A549 (cell line): ENCODE data around the gene DHRS3. TPM values are rescaled to one million over a fixed set of nuclear protein-coding genes. Genes with fewer than 3 reads are reported as not detected.

Experiments
- ATAC-seq, 2 experiments: fragments of 200-7000 bp in 1 of 2; fragments of >200 bp in 1 of 2; cut with Nextera tagmentation in 1 of 2; cut with Tn5 transposase in 1 of 2; 3 replicates each; pipeline versions ENCODE4 v1.8.0 to v1.9.1; 2018 to 2020; ENCODE audit warnings: mild to moderate bottlenecking in 1 of 2, moderate library complexity in 1 of 2
- CTCF ChIA-PET: fragments of 300-600 bp; sonication (Branson Sonifier 250); formaldehyde crosslinking; extraction: SDS; loops from one replicate; lab custom pipeline; 2021; ENCODE audit warnings: antibody characterized with exemption, inconsistent platforms; lab: Yijun Ruan, JAX
- POLR2A ChIA-PET: fragments of 350-600 bp; formaldehyde crosslinking; extraction: SDS; loops from one replicate; lab custom pipeline; 2021; ENCODE audit warnings: antibody characterized with exemption, inconsistent platforms; lab: Yijun Ruan, JAX
- DNase-seq, 2 experiments: peaks; one replicate each; pipeline versions ENCODE4 v3.0.0 to v3.0.0-alpha.2; 2011 to 2016; ENCODE audit warnings: low read depth in 1 of 2, low spot score in 1 of 2
- FAIRE-seq: peaks from 2 replicates; lab custom pipeline; 2011; peaks lifted over from hg19 to GRCh38; lab: Jason Lieb, UNC
- H3K27ac ChIP-seq, 2 experiments: fragments of >200 bp; sonication (Bioruptor Twin); formaldehyde crosslinking; 3 replicates each; pipeline ENCODE4 v1.5.1; 2016 to 2017
- H3K4me1 ChIP-seq: fragments of >200 bp; sonication (Bioruptor Twin); formaldehyde crosslinking; 3 replicates; pipeline ENCODE4 v1.6.1; 2016
- H3K4me2 ChIP-seq: fragments of >200 bp; sonication (Bioruptor Twin); formaldehyde crosslinking; 3 replicates; pipeline ENCODE4 v1.6.1; 2016
- H3K4me3 ChIP-seq: fragments of >200 bp; sonication (Bioruptor Twin); formaldehyde crosslinking; 3 replicates; pipeline ENCODE4 v1.5.1; 2016
- H3K9me3 ChIP-seq: fragments of >200 bp; sonication (Bioruptor Twin); formaldehyde crosslinking; 3 replicates; pipeline ENCODE4 v1.6.1; 2016
- CBX2 ChIP-seq: fragments of 200-600 bp; sonication (generic); IDR thresholded peaks from 2 replicates; pipeline ENCODE4 v1.6.1; 2016; ENCODE audit warnings: low read depth, mild to moderate bottlenecking, borderline replicate concordance
- CEBPB ChIP-seq, 2 experiments: fragments of >200 bp in 1 of 2; sonication (Bioruptor Twin) in 1 of 2; formaldehyde crosslinking in 1 of 2; IDR thresholded peaks; 2 replicates each; pipeline ENCODE4 v1.6.1; 2012 to 2016
- CHD4 ChIP-seq: fragments of 200-600 bp; sonication (generic); IDR thresholded peaks from 2 replicates; pipeline ENCODE4 v1.6.1; 2016; ENCODE audit warnings: antibody characterized with exemption, mild to moderate bottlenecking, borderline replicate concordance
- E2F6 ChIP-seq: IDR thresholded peaks from 2 replicates; pipeline ENCODE4 v1.6.1; 2012; ENCODE audit warnings: low read depth, borderline replicate concordance
- EHF ChIP-seq: fragments of 250-450 bp; sonication (Bioruptor Pico); IDR thresholded peaks from 2 replicates; pipeline ENCODE4 v1.5.0; 2020; ENCODE audit warnings: mild to moderate bottlenecking
- EHMT2 ChIP-seq: fragments of 200-600 bp; sonication (generic); IDR thresholded peaks from 2 replicates; pipeline ENCODE4 v1.6.1; 2016; ENCODE audit warnings: antibody characterized with exemption, low read depth, mild to moderate bottlenecking, moderate library complexity
- EP300 ChIP-seq, 2 experiments: fragments of >200 bp; sonication (Bioruptor Twin); formaldehyde crosslinking; IDR thresholded peaks; 2 replicates in 1 of 2; 3 replicates in 1 of 2; pipeline ENCODE4 v1.6.1; 2016 to 2017
- FOSL2 ChIP-seq, 2 experiments: fragments of 450-650 bp in 1 of 2; fragments of >200 bp in 1 of 2; sonication (Bioruptor Twin) in 1 of 2; formaldehyde crosslinking; IDR thresholded peaks; 2 replicates each; pipeline versions ENCODE4 v1.5.0 to v1.6.1; 2016 to 2020; ENCODE audit warnings: mild to moderate bottlenecking in 1 of 2, moderate library complexity in 1 of 2
- GATA3 ChIP-seq: IDR thresholded peaks from 2 replicates; pipeline ENCODE4 v1.6.1; 2012; ENCODE audit warnings: borderline replicate concordance
- HDAC2 ChIP-seq: fragments of 200-600 bp; sonication (generic); IDR thresholded peaks from 2 replicates; pipeline ENCODE4 v1.6.1; 2016
- HEYL ChIP-seq: fragments of 250-450 bp; sonication (Bioruptor Pico); IDR thresholded peaks from 2 replicates; pipeline ENCODE4 v1.8.0; 2021; ENCODE audit warnings: mild to moderate bottlenecking, moderate library complexity
- HMGXB4 ChIP-seq: fragments of 250-450 bp; sonication (Bioruptor Pico); IDR thresholded peaks from 2 replicates; pipeline ENCODE4 v1.5.0; 2021; ENCODE audit warnings: mild to moderate bottlenecking, moderate library complexity, borderline replicate concordance
- JUN ChIP-seq, 2 experiments: fragments of >200 bp; sonication (Bioruptor Twin); formaldehyde crosslinking; IDR thresholded peaks; 2 replicates in 1 of 2; 3 replicates in 1 of 2; pipeline ENCODE4 v1.6.1; 2016 to 2017
- MAFK ChIP-seq: fragments of 450-650 bp; IDR thresholded peaks from 2 replicates; pipeline ENCODE4 v1.6.1; 2014; ENCODE audit not compliant: partially characterized antibody
- MAX ChIP-seq: IDR thresholded peaks from 2 replicates; pipeline ENCODE4 v1.6.1; 2012
- NPAS2 ChIP-seq: fragments of 250-450 bp; sonication (Bioruptor Pico); IDR thresholded peaks from 2 replicates; pipeline ENCODE4 v1.8.0; 2022; ENCODE audit warnings: mild to moderate bottlenecking, moderate library complexity, borderline replicate concordance
- RNF2 ChIP-seq: fragments of 200-600 bp; sonication (generic); IDR thresholded peaks from 2 replicates; pipeline ENCODE4 v1.6.1; 2016; ENCODE audit warnings: low read depth, mild to moderate bottlenecking, antibody characterized with exemption, moderate library complexity, borderline replicate concordance
- SREBF2 ChIP-seq: fragments of 450-650 bp; IDR thresholded peaks from 2 replicates; pipeline ENCODE4 v1.6.1; 2014; ENCODE audit warnings: mild to moderate bottlenecking, moderate library complexity
- TFCP2L1 ChIP-seq: fragments of 250-450 bp; sonication (Bioruptor Pico); IDR thresholded peaks from 2 replicates; pipeline ENCODE4 v1.5.0; 2021; ENCODE audit warnings: mild to moderate bottlenecking
- WGBS: methylation state at CpG from one replicate; pipeline ENCODE4 v1.1.6; 2017; ENCODE audit errors: missing lambda C conversion rate; 5-methylcytosine and 5-hydroxymethylcytosine counted together
- polyA plus RNA-seq, 4 experiments: library from polyadenylated mRNA; depleted of rRNA in 3 of 4; stranded (reverse); fragments of >200 nt; fragmentation: RNase III in 1 of 4; extraction: RNeasy Plus Mini Kit Qiagen cat#74134 plus additional on column Dnase treatment in 1 of 4; gene quantifications; 2 replicates in 3 of 4; 3 replicates in 1 of 4; pipeline ENCODE4 v1.2.3, GENCODE V29; 2011 to 2017

The DHRS3 gene
- polyA plus RNA-seq, 2 of the 4 experiments (the other 2 are of a cell fraction): 62.7 to 79.7 TPM

DNA sequence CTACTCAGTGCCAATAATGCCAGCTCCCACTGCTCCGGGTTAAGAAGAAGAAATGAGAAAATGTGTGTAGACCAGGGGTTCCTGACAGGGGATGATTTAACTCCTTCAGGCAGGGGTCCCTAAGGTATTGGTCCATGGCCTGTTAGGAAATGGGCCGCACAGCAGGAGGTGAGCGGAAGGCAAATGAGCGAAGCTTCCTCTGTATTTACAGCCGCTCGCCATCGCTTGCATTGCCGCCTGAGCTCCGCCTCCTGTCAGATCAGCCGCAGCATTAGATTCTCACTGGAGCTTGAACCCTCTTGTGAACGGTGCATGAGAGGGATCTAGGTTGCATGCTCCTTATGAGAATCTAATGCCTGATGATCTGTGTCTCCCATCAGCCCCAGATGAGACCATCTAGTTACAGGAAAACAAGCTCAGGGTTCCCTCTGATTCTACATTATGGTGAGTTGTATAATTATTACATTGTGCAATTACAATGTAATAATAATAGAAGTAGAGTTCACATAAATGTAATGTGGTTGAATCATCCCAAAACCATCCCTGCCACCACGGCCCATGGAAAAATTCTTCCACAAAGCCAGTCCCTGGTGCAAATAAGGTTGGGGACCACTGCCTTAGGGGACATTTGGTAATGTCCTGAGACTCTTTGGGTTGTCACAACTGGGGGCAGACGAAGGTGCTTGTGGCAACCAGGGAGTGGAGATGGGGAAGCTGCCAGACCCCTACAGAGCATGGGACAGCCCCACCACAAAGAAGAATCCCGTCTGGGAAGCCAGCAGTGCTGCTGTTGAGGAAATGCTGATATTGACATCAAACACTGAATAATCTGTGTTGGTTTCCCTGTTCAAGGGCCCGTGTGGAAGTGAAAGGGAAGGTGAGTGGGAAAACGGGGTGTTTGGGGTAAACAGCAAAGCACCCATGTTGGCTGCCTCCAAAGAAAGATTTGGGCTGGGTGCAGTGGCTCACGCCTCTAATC lies 60.8 kb downstream of the DHRS3 start:
- no peak for ATAC-seq
- POLR2A ChIA-PET: no interaction called here
- H3K9me3 ChIP-seq: 0 out of 3 replicates have a peak, but pooled peaks cover 4% of the 10 kb centered on the region
- H3K4me3 ChIP-seq: no peak overlapping the region
- TF ChIP-seq NPAS2 (CRISPR knock-in tag) (no peak), HMGXB4 (CRISPR knock-in tag) (no peak), JUN (IDR thresholded peaks at IDR 0.05) (no peak), CBX2 (no peak), E2F6 (no peak), FOSL2 (IDR thresholded peaks at IDR 0.05) (no peak), FOSL2 (CRISPR knock-in tag; IDR thresholded peaks at IDR 0.05) (no peak), TFCP2L1 (CRISPR knock-in tag) (no peak), EHMT2 (no peak), RNF2 (no peak), HDAC2 (no peak), HEYL (CRISPR knock-in tag) (no peak), SREBF2 (no peak), EHF (CRISPR knock-in tag) (no peak), EP300 (IDR thresholded peaks at IDR 0.05) (no peak), CEBPB (IDR thresholded peaks at IDR 0.05) (no peak), CHD4 (no peak)
- no peak for DNase-seq
- H3K27ac ChIP-seq: peak overlapping the region; percentile 67 to 84
- peaks cover 28% of the 10 kb centered on the region for H3K4me1 ChIP-seq
- FAIRE-seq: no peak
- H3K4me2 ChIP-seq: peak overlapping the region; percentile 39; the same call in 2 of the 3 replicates
- WGBS: 93% methylated on average over 17 of the region's 17 CpGs
- CTCF ChIA-PET: no interaction called here

GRCh38 chr1:12556368-12556930 lies 61.6 kb downstream of the DHRS3 start:
- 44% methylated on average over 9 of the region's 9 CpGs for WGBS
- peak; percentile 41; the same call in 1 of the 2 replicates for TF ChIP-seq GATA3
- 0 out of 4 replicates have a peak, but pooled peaks of 1 of the 2 experiments have one; percentile 22 for TF ChIP-seq CEBPB (IDR thresholded peaks at IDR 0.05)
- peak; percentile 41 for TF ChIP-seq MAFK
- TF ChIP-seq MAX: 0 out of 2 replicates have a peak, but pooled peaks have one; percentile 23
- TF ChIP-seq CHD4: no peak
- TF ChIP-seq, all 56 proteins: peak for 4
- ATAC-seq (peak; percentile 47 to 73; a peak in 3 of 6 replicates), DNase-seq (peak in 1 of 2 experiments; percentile 73), FAIRE-seq (no peak)
- ChIA-PET CTCF (interaction anchor here (1.0 kb wide), 1 partner anchor 102 kb away, joined by 3 read pairs; no protein-coding TSS in a partner anchor), POLR2A (no interaction called here)
- Histone ChIP-seq H3K27ac (peak overlapping the region; percentile 67 to 84), H3K4me2 (peak overlapping the region; percentile 39), H3K4me3 (no peak overlapping the region), H3K4me1 (peaks cover 28% of the 10 kb centered on the region), H3K9me3 (0 out of 3 replicates have a peak, but pooled peaks cover 4% of the 10 kb centered on the region)
